Caco-2 (cell line): Measurements from ENCODE around the gene RASGEF1C. TPM values are rescaled to one million over a fixed set of nuclear protein-coding genes. Genes with fewer than 3 reads are reported as not detected.

Source experiments
- BruUV-seq: library from RNA; stranded (reverse); fragments of 400-500 nt; replicated peaks from 2 replicates; lab custom pipeline; 2021; lab: Mats Ljungman, UMichigan
- CTCF ChIA-PET: fragments of 300-600 bp; sonication (Branson Sonifier 250); formaldehyde crosslinking; loops from one replicate; lab custom pipeline; 2022; ENCODE audit warnings: antibody characterized with exemption; lab: Charles Lee
- POLR2A ChIA-PET: fragments of 300-600 bp; sonication (Branson Sonifier 250); formaldehyde crosslinking; loops from one replicate; lab custom pipeline; 2022; ENCODE audit warnings: antibody characterized with exemption; lab: Charles Lee
- DNase-seq, 2 experiments: peaks; one replicate each; pipeline versions ENCODE4 v3.0.0 to v3.0.0-alpha.2; 2020 to 2022
- H3K27me3 ChIP-seq: replicated peaks from 2 replicates; pipeline ENCODE4 v1.6.0; 2011; ENCODE audit warnings: low read length; ENCODE audit not compliant: control insufficient read depth, insufficient read depth
- H3K36me3 ChIP-seq: 2 replicates; pipeline ENCODE4 v1.5.1; 2011; ENCODE audit warnings: low read length; ENCODE audit not compliant: control insufficient read depth, insufficient read depth
- H3K4me1 ChIP-seq: fragments of 250-450 bp; sonication (Bioruptor Pico); 2 replicates; pipeline ENCODE4 v1.5.1; 2020; ENCODE audit warnings: mild to moderate bottlenecking
- H3K4me3 ChIP-seq: 2 replicates; pipeline ENCODE4 v1.5.1; 2011; ENCODE audit warnings: low read depth, mild to moderate bottlenecking, control low read depth, low read length
- H3K9me3 ChIP-seq: fragments of 250-450 bp; sonication (Bioruptor Pico); 2 replicates; pipeline ENCODE4 v1.5.1; 2020; ENCODE audit warnings: mild to moderate bottlenecking, moderate library complexity
- H3K27ac Mint-ChIP-seq: one replicate; pipeline ENCODE4 v1.8.0; 2022; ENCODE audit warnings: mixed read lengths; ENCODE audit not compliant: unreplicated experiment
- H3K27me3 Mint-ChIP-seq: one replicate; pipeline ENCODE4 v1.8.0; 2022; ENCODE audit warnings: mixed read lengths; ENCODE audit not compliant: insufficient read depth, unreplicated experiment
- H3K36me3 Mint-ChIP-seq: one replicate; pipeline ENCODE4 v1.8.0; 2022; ENCODE audit warnings: mild to moderate bottlenecking, mixed read lengths; ENCODE audit not compliant: insufficient read depth, unreplicated experiment
- H3K4me1 Mint-ChIP-seq: one replicate; pipeline ENCODE4 v1.8.0; 2022; ENCODE audit warnings: low read depth, mixed read lengths; ENCODE audit not compliant: unreplicated experiment
- H3K4me3 Mint-ChIP-seq: one replicate; pipeline ENCODE4 v1.8.0; 2022; ENCODE audit warnings: mild to moderate bottlenecking, moderate library complexity, mixed read lengths; ENCODE audit not compliant: unreplicated experiment
- H3K9me3 Mint-ChIP-seq: one replicate; pipeline ENCODE4 v1.8.0; 2022; ENCODE audit warnings: mixed read lengths; ENCODE audit not compliant: unreplicated experiment
- intact Hi-C: fragments of 100-400 bp; cut with micrococcal nuclease; formaldehyde crosslinking; loops from one replicate; pipeline ENCODE4 v1.10.0; 2022; ENCODE audit not compliant: unreplicated experiment
- total RNA-seq: library from RNA; stranded (reverse); gene quantifications from 2 replicates; pipeline ENCODE4 v1.2.3, GENCODE V29; 2022
- TF ChIP-seq, protein P1 (sequence below), 2 experiments: fragments of 200-600 bp in 1 of 2; IDR thresholded peaks; 1 replicate in 1 of 2; 2 replicates in 1 of 2; pipeline versions ENCODE4 v1.5.1 to v1.8.0; 2011 to 2022; ENCODE audit warnings: antibody characterized with exemption in 1 of 2, control low read depth in 1 of 2, inconsistent platforms in 1 of 2, low read depth in 1 of 2, low read length in 1 of 2, mild to moderate bottlenecking in 1 of 2, moderate library complexity in 1 of 2; ENCODE audit not compliant: insufficient read depth in 1 of 2, severe bottlenecking in 1 of 2, unreplicated experiment in 1 of 2

RASGEF1C gene
- total RNA-seq, 1 experiment from 2014 or later: not detected

DNA sequence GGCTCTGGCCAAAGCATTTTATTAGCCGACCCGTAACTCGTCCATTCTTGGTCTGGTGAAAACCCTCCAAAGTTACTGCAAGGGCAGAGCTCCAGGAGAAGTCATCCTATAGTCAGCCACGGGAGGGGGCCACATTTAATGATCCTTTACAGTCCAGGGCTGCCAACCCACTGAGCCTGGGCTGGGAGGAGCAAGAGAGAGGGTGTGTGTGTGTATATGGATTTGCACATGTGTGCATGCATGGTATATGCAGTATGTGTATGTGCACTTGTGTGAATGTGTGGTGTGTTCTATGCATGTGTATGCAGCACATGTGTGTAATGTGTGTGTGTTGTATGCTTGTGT lies 4.2 kb upstream of the RASGEF1C start:
- CTCF ChIA-PET: interaction anchor here (1.4 kb wide), 1 partner anchor 51 kb away, joined by 4 read pairs; no protein-coding TSS in a partner anchor
- no peak overlapping the region for H3K4me3 Mint-ChIP-seq

DNA sequence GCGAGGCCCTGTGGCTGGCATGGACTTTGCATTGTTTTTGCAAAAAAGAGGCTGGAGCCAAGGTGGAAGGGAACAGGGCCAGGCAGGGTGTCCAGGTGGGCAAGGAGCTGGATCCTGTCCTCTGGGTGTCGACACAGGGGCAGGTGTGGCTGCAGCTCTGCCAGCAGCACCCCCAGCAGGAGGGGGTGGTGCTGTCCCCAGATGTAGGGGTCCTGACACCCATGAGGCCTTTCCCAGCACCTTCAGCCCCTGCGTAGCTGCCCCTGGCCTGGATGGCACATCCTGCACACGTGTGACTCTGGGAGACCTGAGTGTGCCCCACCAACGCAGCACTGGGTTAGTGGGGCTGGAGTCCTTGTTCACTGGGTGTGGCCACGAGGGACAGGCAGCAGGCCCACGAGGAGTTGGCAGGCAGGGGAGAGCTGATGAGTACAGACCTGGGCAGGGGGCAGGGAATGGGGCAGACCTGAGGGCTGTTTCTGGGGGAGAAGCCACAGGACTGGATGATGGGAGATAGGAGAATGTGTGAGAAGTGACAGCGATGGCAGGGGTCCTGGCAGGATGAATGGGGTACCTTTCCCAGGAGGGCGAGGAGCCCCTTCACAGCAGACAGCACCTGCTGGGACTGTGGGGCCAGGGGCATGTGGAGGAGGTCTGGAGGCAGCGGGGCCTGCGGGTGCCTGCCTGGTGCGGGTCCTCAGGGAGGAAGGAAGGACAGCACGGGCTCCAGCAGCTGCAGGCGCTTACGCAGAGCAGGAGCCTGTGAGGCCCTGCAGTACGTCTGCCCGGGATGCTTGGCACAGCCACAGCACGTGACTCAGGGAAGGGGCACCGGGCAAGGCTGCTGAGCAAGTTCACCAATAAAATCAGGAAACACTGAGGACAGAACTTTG lies 3.6 kb upstream of the RASGEF1C start:
- POLR2A ChIA-PET: no interaction called here
- Histone ChIP-seq H3K4me1 (peaks cover 7% of the 10 kb centered on the region), H3K27me3 (no peaks in the 10 kb centered on the region), H3K36me3 (no peaks in the 10 kb centered on the region), H3K9me3 (no peaks in the 10 kb centered on the region), H3K4me3 (no peak overlapping the region)
- Mint-ChIP-seq H3K36me3 (no peaks in the 10 kb centered on the region), H3K9me3 (no peaks in the 10 kb centered on the region), H3K27ac (no peak overlapping the region), H3K27me3 (peaks cover 11% of the 10 kb centered on the region), H3K4me3 (no peak overlapping the region), H3K4me1 (peaks cover 6% of the 10 kb centered on the region)
- TF ChIP-seq, protein P1, sequence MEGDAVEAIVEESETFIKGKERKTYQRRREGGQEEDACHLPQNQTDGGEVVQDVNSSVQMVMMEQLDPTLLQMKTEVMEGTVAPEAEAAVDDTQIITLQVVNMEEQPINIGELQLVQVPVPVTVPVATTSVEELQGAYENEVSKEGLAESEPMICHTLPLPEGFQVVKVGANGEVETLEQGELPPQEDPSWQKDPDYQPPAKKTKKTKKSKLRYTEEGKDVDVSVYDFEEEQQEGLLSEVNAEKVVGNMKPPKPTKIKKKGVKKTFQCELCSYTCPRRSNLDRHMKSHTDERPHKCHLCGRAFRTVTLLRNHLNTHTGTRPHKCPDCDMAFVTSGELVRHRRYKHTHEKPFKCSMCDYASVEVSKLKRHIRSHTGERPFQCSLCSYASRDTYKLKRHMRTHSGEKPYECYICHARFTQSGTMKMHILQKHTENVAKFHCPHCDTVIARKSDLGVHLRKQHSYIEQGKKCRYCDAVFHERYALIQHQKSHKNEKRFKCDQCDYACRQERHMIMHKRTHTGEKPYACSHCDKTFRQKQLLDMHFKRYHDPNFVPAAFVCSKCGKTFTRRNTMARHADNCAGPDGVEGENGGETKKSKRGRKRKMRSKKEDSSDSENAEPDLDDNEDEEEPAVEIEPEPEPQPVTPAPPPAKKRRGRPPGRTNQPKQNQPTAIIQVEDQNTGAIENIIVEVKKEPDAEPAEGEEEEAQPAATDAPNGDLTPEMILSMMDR (IDR thresholded peaks at IDR 0.05; ENCODE audit: insufficient read depth in 1 of 2, low read depth in 1 of 2, low read length in 1 of 2, severe bottlenecking in 1 of 2, unreplicated experiment in 1 of 2): no peak
- intact Hi-C loops: no loop called here
- CTCF ChIA-PET: interaction anchor here (1.4 kb wide), 1 partner anchor 50 kb away, joined by 4 read pairs; no protein-coding TSS in a partner anchor
- BruUV-seq: no TSS peak
- DNase-seq: no peak

More for the DNA sequence above, 4.2 kb upstream of the RASGEF1C start:
- Mint-ChIP-seq H3K36me3 (no peaks in the 10 kb centered on the region), H3K4me1 (peaks cover 5% of the 10 kb centered on the region), H3K27me3 (peaks cover 7% of the 10 kb centered on the region), H3K27ac (no peak overlapping the region), H3K9me3 (no peaks in the 10 kb centered on the region)
- Histone ChIP-seq H3K36me3 (no peaks in the 10 kb centered on the region), H3K27me3 (no peaks in the 10 kb centered on the region), H3K9me3 (no peaks in the 10 kb centered on the region), H3K4me3 (no peak overlapping the region), H3K4me1 (peaks cover 3% of the 10 kb centered on the region)
- no TSS peak for BruUV-seq
- intact Hi-C loops: no loop called here
- TF ChIP-seq, protein P1 (IDR thresholded peaks at IDR 0.05; ENCODE audit: insufficient read depth in 1 of 2, low read depth in 1 of 2, low read length in 1 of 2, severe bottlenecking in 1 of 2, unreplicated experiment in 1 of 2): no peak
- POLR2A ChIA-PET: no interaction called here
- no peak for DNase-seq

DNA sequence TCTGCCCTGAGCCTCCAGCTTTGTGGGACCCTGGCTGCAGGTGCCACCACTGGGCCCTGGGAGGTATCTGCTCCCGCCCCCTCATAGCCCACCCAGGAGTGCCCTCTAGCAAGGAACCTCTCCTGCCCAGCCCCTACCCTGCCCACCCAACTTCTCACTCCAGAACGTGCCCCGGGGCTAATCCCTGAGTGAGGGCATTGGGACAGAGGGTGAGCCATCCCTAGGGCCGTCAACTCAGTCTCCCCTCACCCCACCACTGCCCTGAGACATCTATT lies 2.7 kb upstream of the RASGEF1C start:
- no peaks in the 10 kb centered on the region for H3K9me3 ChIP-seq
- TF ChIP-seq, protein P1 (IDR thresholded peaks at IDR 0.05; ENCODE audit: insufficient read depth in 1 of 2, low read depth in 1 of 2, low read length in 1 of 2, severe bottlenecking in 1 of 2, unreplicated experiment in 1 of 2): no peak
- H3K36me3 Mint-ChIP-seq: no peaks in the 10 kb centered on the region
- H3K4me3 ChIP-seq: no peak overlapping the region
- BruUV-seq: no TSS peak
- peaks cover 7% of the 10 kb centered on the region for H3K4me1 ChIP-seq
- peaks cover 6% of the 10 kb centered on the region for H3K4me1 Mint-ChIP-seq
- intact Hi-C loops: no loop called here
- H3K27ac Mint-ChIP-seq: no peak overlapping the region
- H3K9me3 Mint-ChIP-seq: no peaks in the 10 kb centered on the region
- no peak for DNase-seq
- H3K27me3 Mint-ChIP-seq: peaks cover 11% of the 10 kb centered on the region
- CTCF ChIA-PET: interaction anchor here (1.4 kb wide), 1 partner anchor 49 kb away, joined by 4 read pairs; no protein-coding TSS in a partner anchor
- no peaks in the 10 kb centered on the region for H3K27me3 ChIP-seq
- H3K4me3 Mint-ChIP-seq: no peak overlapping the region
- POLR2A ChIA-PET: no interaction called here
- no peaks in the 10 kb centered on the region for H3K36me3 ChIP-seq
